Thyroid gland (tissue), 4 donors: ENCODE results near the gene NCR3LG1.

Source experiments
- POLR2A ChIP-seq, 2 donors: fragments of 450-650 bp; IDR thresholded peaks; one replicate each; pipeline ENCODE4 v1.6.1; 2017; ENCODE audit warnings: antibody characterized with exemption in 2 of 2, mild to moderate bottlenecking in 2 of 2, moderate library complexity in 1 of 2
- TF ChIP-seq, protein P1 (sequence below), 6 experiments: fragments of 200-600 bp in 3 of 6; fragments of 450-650 bp in 3 of 6; sonication (generic) in 3 of 6; IDR thresholded peaks; one replicate each; pipeline ENCODE4 v1.5.1; 2016 to 2019; ENCODE audit warnings: antibody characterized with exemption in 6 of 6, mild to moderate bottlenecking in 2 of 6, inconsistent platforms in 1 of 6, moderate library complexity in 1 of 6

DNA sequence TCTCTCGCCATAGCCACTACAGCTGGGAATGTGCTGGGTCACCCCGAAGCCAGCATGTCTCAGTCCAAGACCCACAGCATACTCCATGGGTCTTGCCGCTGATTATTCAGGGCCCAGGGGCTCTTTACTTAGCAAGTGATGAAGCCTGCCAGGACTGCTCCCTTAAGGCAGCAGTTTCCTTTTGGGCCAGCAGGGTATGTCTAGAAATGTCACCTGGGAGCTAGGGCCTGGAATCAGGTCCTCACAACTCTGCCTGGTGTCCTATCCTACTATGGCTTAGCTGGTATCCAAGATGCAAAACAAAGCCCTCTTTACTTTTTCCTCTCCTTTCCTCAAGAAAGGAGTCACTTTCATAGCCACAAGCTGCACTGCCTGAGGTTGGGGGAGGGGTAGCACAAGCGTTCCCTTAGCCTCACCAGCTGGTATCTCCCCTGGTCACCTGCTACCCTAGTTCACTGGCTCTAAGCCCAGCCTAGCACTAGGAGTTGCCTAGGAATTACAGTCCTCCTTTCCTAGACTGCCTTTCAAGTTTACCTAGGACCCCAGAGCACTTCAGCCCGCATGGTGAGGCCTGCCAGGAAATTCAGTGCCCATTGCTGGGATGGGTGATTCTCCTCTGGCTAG is 22.6 kb upstream of the NCR3LG1 start:
- TF ChIP-seq POLR2A (IDR thresholded peaks at IDR 0.05) = no peak
- TF ChIP-seq, protein P1, sequence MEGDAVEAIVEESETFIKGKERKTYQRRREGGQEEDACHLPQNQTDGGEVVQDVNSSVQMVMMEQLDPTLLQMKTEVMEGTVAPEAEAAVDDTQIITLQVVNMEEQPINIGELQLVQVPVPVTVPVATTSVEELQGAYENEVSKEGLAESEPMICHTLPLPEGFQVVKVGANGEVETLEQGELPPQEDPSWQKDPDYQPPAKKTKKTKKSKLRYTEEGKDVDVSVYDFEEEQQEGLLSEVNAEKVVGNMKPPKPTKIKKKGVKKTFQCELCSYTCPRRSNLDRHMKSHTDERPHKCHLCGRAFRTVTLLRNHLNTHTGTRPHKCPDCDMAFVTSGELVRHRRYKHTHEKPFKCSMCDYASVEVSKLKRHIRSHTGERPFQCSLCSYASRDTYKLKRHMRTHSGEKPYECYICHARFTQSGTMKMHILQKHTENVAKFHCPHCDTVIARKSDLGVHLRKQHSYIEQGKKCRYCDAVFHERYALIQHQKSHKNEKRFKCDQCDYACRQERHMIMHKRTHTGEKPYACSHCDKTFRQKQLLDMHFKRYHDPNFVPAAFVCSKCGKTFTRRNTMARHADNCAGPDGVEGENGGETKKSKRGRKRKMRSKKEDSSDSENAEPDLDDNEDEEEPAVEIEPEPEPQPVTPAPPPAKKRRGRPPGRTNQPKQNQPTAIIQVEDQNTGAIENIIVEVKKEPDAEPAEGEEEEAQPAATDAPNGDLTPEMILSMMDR (IDR thresholded peaks at IDR 0.05) = no peak
